K562 (cell line): ENCODE data around the gene TOMM22. TPM values are rescaled to one million over a fixed set of nuclear protein-coding genes. Genes with fewer than 3 reads are reported as not detected.
A peak's percentile ranks its signal among the peaks of the same experiment; 100 is the strongest.

Source experiments
- ADNP ChIP-seq: fragments of 200-800 bp; sonication (Bioruptor generic); IDR thresholded peaks from 2 replicates; pipeline ENCODE4 v1.6.1; 2016; ENCODE audit warnings: missing genetic modification characterization, missing compliant biosample characterization
- BCL6 ChIP-seq: fragments of 250-450 bp; sonication (Bioruptor Pico); IDR thresholded peaks from 2 replicates; pipeline ENCODE4 v1.4.0; 2020
- C11orf30 ChIP-seq: fragments of 450-650 bp; IDR thresholded peaks from 2 replicates; pipeline ENCODE4 v1.6.1; 2016; ENCODE audit warnings: low read depth, mild to moderate bottlenecking
- CBX5 ChIP-seq: IDR thresholded peaks from 2 replicates; pipeline ENCODE4 v1.6.1; 2014; ENCODE audit warnings: low read depth, borderline replicate concordance
- ELK3 ChIP-seq: fragments of 450-650 bp; formaldehyde crosslinking; IDR thresholded peaks from 2 replicates; pipeline ENCODE4 v1.4.0; 2020; ENCODE audit warnings: mild to moderate bottlenecking
- GTF2F1 ChIP-seq: IDR thresholded peaks from 2 replicates; pipeline ENCODE4 v1.6.1; 2011; ENCODE audit warnings: low read depth, low read length, improper control_type of control experiment
- KDM4B ChIP-seq, 2 experiments: fragments of 450-650 bp in 1 of 2; sonication (generic) in 1 of 2; IDR thresholded peaks; 2 replicates each; pipeline ENCODE4 v1.6.1; 2016 to 2017; ENCODE audit warnings: borderline replicate concordance in 2 of 2, antibody characterized with exemption in 1 of 2, low read depth in 1 of 2, mild to moderate bottlenecking in 1 of 2
- MEF2D ChIP-seq: conservative IDR thresholded peaks from 2 replicates; pipeline ENCODE4 v1.6.1; 2016; ENCODE audit warnings: low read depth, missing genetic modification characterization, missing compliant biosample characterization
- NUFIP1 ChIP-seq: fragments of 450-650 bp; IDR thresholded peaks from 2 replicates; pipeline ENCODE4 v1.6.1; 2018; ENCODE audit not compliant: partially characterized antibody
- POLR2A ChIP-seq: fragments of 450-650 bp; conservative IDR thresholded peaks from 2 replicates; pipeline ENCODE4 v1.6.1; 2016
- POLR2G ChIP-seq: fragments of 200-400 bp; formaldehyde crosslinking; IDR thresholded peaks from 2 replicates; pipeline ENCODE4 v1.6.1; 2017; ENCODE audit warnings: low read depth, mild to moderate bottlenecking, antibody characterized with exemption, low read length, moderate library complexity
- SMC3 ChIP-seq: conservative IDR thresholded peaks from 2 replicates; pipeline ENCODE4 v1.6.1; 2011; ENCODE audit warnings: low read depth, low read length, improper control_type of control experiment; ENCODE audit not compliant: insufficient read depth
- SNRNP70 ChIP-seq: fragments of 200-400 bp; formaldehyde crosslinking; optimal IDR thresholded peaks from 2 replicates; pipeline ENCODE3; 2017; ENCODE audit warnings: low read depth, low read length
- SPI1 ChIP-seq: IDR thresholded peaks from 2 replicates; pipeline ENCODE4 v1.6.1; 2011; ENCODE audit warnings: low read depth, low read length, control low read depth, borderline replicate concordance
- UBTF ChIP-seq, 2 experiments: IDR thresholded peaks; 2 replicates each; pipeline ENCODE4 v1.6.1; 2012; ENCODE audit warnings: improper control_type of control experiment in 2 of 2, low read depth in 2 of 2, low read length in 2 of 2, borderline replicate concordance in 1 of 2
- ZFP1 ChIP-seq: fragments of 450-650 bp; formaldehyde crosslinking; IDR thresholded peaks from 2 replicates; pipeline ENCODE4 v1.4.0; 2020; ENCODE audit warnings: mild to moderate bottlenecking, mixed read lengths
- ZNF318 ChIP-seq, 2 experiments: fragments of 450-650 bp; IDR thresholded peaks; 2 replicates each; pipeline ENCODE4 v1.6.1; 2016; ENCODE audit warnings: mild to moderate bottlenecking in 2 of 2, borderline replicate concordance in 1 of 2, low read depth in 1 of 2, moderate library complexity in 1 of 2
- ZNF551 ChIP-seq: fragments of 250-450 bp; sonication (Bioruptor Pico); IDR thresholded peaks from 2 replicates; pipeline ENCODE4 v1.5.0; 2021; ENCODE audit warnings: mild to moderate bottlenecking, moderate library complexity
- polyA plus RNA-seq, 8 experiments: library from polyadenylated mRNA; depleted of rRNA in 4 of 8; stranded (reverse) in 5 of 8; unstranded in 3 of 8; fragments of >200 nt; fragmentation: Nextera tagmentation in 2 of 8; fragmentation: Illumina TruSeq in 1 of 8; extraction: Ambion mirVana in 2 of 8; extraction: Trizol in 1 of 8; gene quantifications; 2 replicates each; pipeline versions ENCODE4 v1.2.1 to v1.2.3, GENCODE V29; 2011 to 2014; ENCODE audit warnings: inconsistent platforms in 1 of 8, missing spikeins in 1 of 8
- total RNA-seq, 7 experiments: library from RNA; depleted of rRNA in 6 of 7; stranded (reverse); fragments of >200 nt in 6 of 7; fragmentation: Illumina TruSeq in 2 of 7; extraction: Trizol in 2 of 7; gene quantifications; 2 replicates each; pipeline versions ENCODE4 v1.2.1 to v1.2.3, GENCODE V29; 2011 to 2021; ENCODE audit warnings: low replicate concordance in 1 of 7

TOMM22 gene
- total and polyA plus RNA-seq, 9 of the 15 experiments (the other 6 are each of a cell fraction or from before 2014, with no cell fraction given) = 25.8 to 108 (median 73.8) TPM

- 0 out of 4 replicates have a peak, but pooled peaks of 1 of the 2 experiments have one; percentile 46 for TF ChIP-seq UBTF (IDR thresholded peaks at IDR 0.05; ENCODE audit: borderline replicate concordance in 1 of 2, low read depth in 2 of 2, low read length in 2 of 2)
- no peak for TF ChIP-seq ELK3 (CRISPR knock-in tag)
- no peak for TF ChIP-seq C11orf30
- TF ChIP-seq POLR2A = no peak
- no peak for TF ChIP-seq ADNP (tag)
- no peak for TF ChIP-seq KDM4B (IDR thresholded peaks at IDR 0.05; ENCODE audit: borderline replicate concordance in 2 of 2, low read depth in 1 of 2)
- no peak for TF ChIP-seq SMC3
- no peak for TF ChIP-seq GTF2F1
- TF ChIP-seq ZNF551 (CRISPR knock-in tag) = no peak
- no peak for TF ChIP-seq MEF2D (tag)
- no peak for TF ChIP-seq SPI1
- no peak for TF ChIP-seq CBX5
- TF ChIP-seq NUFIP1 = no peak
- no peak for TF ChIP-seq SNRNP70
- TF ChIP-seq POLR2G = no peak
- no peak for TF ChIP-seq ZFP1 (CRISPR knock-in tag)
- no peak for TF ChIP-seq ZNF318 (IDR thresholded peaks at IDR 0.05; ENCODE audit: borderline replicate concordance in 1 of 2, low read depth in 1 of 2)
- TF ChIP-seq BCL6 (CRISPR knock-in tag) = no peak
These were observed 15.8 kb downstream of the TOMM22 start (continued) for GRCh38 chr22:38697425-38698089.
